Ovary (tissue), 9 donors: ENCODE data around the gene ABCA1. TPM values are rescaled to one million over a fixed set of nuclear protein-coding genes. Genes with fewer than 3 reads are reported as not detected.
"Not testable (repeated sequence)": the region's sequence is repeated elsewhere in the genome, so short reads cannot be mapped to it uniquely, and the experiment has no call there.

ENCODE experiments used
- DNase-seq, 5 donors: peaks; one replicate each; pipeline ENCODE4 v3.0.0-alpha.2; 2019 to 2020
- H3K27ac ChIP-seq, 2 donors: fragments of 200-600 bp; one replicate each; pipeline versions ENCODE4 v1.5.1 to v1.8.0; 2019 to 2022
- H3K27me3 ChIP-seq: fragments of 200-600 bp; one replicate; pipeline ENCODE4 v1.8.0; 2022
- H3K36me3 ChIP-seq: fragments of 200-600 bp; sonication (generic); one replicate; pipeline ENCODE4 v1.5.1; 2019
- H3K4me1 ChIP-seq: one replicate; pipeline ENCODE4 v1.8.1; 2013; ENCODE audit warnings: mild to moderate bottlenecking, moderate library complexity; ENCODE audit not compliant: insufficient read depth
- H3K4me3 ChIP-seq: fragments of 200-600 bp; sonication (generic); one replicate; pipeline ENCODE4 v1.5.1; 2017
- H3K9me3 ChIP-seq, 2 donors: fragments of 200-600 bp in 1 of 2; sonication (generic) in 1 of 2; one replicate each; pipeline versions ENCODE4 v1.5.1 to v1.8.1; 2013 to 2019; ENCODE audit warnings: mild to moderate bottlenecking in 1 of 2, moderate library complexity in 1 of 2
- EP300 ChIP-seq: sonication (generic); formaldehyde crosslinking; IDR thresholded peaks from one replicate; pipeline ENCODE4 v1.6.1; 2017; ENCODE audit warnings: antibody characterized with exemption
- POLR2A ChIP-seq: fragments of 450-650 bp; IDR thresholded peaks from one replicate; pipeline ENCODE4 v1.6.1; 2017; ENCODE audit warnings: antibody characterized with exemption, mild to moderate bottlenecking, moderate library complexity
- WGBS, 3 donors: extraction: QIAGEN DNeasy Blood & Tissue Kit in 1 of 3; methylation state at CpG; one replicate each; pipeline versions ENCODE4 v1.1.5 to v1.1.7; 2013 to 2017; 5-methylcytosine and 5-hydroxymethylcytosine counted together
- intact Hi-C, 4 donors: fragments of 100-400 bp; cut with DNase I; formaldehyde crosslinking; loops; one replicate each; pipeline versions ENCODE4 v1.11.0 to v1.15.1; 2022 to 2023
- polyA plus RNA-seq, 2 donors: library from polyadenylated mRNA; stranded (reverse); fragments of 200-250 nt in 1 of 2; fragments of 350-450 nt in 1 of 2; fragmentation: Illumina TruSeq in 1 of 2; extraction: RNeasy Lipid Tissue Mini Kit (QIAGEN cat#74804) in 1 of 2; gene quantifications; one replicate each; pipeline ENCODE4 v1.2.3, GENCODE V29; 2013 to 2014
- total RNA-seq, 7 donors: library from RNA; depleted of rRNA in 2 of 7; stranded (reverse); fragments of >200 nt in 2 of 7; fragmentation: NEBNext Ultra II Directional in 3 of 7; extraction: Animal tissue kit (Norgen Biotek cat#: 25700) in 3 of 7; gene quantifications; one replicate each; pipeline versions ENCODE4 v1.1.0 to v1.2.4, GENCODE V29; 2016 to 2023
- TF ChIP-seq, protein P1 (sequence below), 3 donors: fragments of 450-650 bp in 2 of 3; fragments of 200-600 bp in 1 of 3; IDR thresholded peaks; one replicate each; pipeline versions ENCODE4 v1.5.1 to v1.8.0; 2016 to 2022; ENCODE audit warnings: antibody characterized with exemption in 3 of 3, mild to moderate bottlenecking in 1 of 3
- donor health status: DM: no; HTN: no; CAD: no; lungs with moderate emphysema.
- donor health status: DM: no; HTN: no; CAD: no.
- donor health status: Bipolar disorder and iron deficiency.
- donor health status: DM: yes; HTN: yes; CAD: no.
- donor health status: DM: no; HTN: no; CAD: no.
- donor health status: DM: yes; HTN: yes; CAD: no.

The ABCA1 gene
- total and polyA plus RNA-seq, 9 donors = 7.4 to 24.5 (median 17.5) TPM

DNA sequence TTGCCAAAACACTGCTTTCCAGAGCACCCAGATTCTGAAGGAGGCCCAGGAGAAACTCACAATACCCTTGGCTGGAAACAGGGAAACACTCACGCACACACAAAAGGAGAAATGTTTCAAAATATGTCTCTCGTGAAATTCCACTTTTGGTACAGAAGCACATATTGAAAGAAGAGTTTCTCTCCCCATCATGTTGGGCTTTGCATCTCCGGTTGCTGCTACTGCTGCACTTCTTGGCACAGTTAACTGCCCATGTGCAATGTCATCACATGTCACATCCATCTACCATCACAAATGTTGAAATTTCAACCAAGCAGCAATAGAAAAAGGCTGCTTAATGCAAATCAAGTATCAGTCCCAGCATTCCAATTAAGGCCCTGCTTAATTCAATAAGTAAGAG is 72.1 kb downstream of the ABCA1 start:
- Histone ChIP-seq H3K27ac (no peak overlapping the region), H3K4me1 (peaks cover 10% of the 10 kb centered on the region), H3K9me3 (no peaks in the 10 kb centered on the region), H3K27me3 (no peaks in the 10 kb centered on the region), H3K4me3 (no peak overlapping the region), H3K36me3 (no peaks in the 10 kb centered on the region)
- 75 to 90% (median 80%) methylated on average over 3 of the region's 3 CpGs for WGBS, 3 donors
- TF ChIP-seq, protein P1, sequence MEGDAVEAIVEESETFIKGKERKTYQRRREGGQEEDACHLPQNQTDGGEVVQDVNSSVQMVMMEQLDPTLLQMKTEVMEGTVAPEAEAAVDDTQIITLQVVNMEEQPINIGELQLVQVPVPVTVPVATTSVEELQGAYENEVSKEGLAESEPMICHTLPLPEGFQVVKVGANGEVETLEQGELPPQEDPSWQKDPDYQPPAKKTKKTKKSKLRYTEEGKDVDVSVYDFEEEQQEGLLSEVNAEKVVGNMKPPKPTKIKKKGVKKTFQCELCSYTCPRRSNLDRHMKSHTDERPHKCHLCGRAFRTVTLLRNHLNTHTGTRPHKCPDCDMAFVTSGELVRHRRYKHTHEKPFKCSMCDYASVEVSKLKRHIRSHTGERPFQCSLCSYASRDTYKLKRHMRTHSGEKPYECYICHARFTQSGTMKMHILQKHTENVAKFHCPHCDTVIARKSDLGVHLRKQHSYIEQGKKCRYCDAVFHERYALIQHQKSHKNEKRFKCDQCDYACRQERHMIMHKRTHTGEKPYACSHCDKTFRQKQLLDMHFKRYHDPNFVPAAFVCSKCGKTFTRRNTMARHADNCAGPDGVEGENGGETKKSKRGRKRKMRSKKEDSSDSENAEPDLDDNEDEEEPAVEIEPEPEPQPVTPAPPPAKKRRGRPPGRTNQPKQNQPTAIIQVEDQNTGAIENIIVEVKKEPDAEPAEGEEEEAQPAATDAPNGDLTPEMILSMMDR (IDR thresholded peaks at IDR 0.05) = no peak
- TF ChIP-seq POLR2A (no peak), EP300 (no peak)
- no peak for DNase-seq
- intact Hi-C loops = no loop called here

DNA sequence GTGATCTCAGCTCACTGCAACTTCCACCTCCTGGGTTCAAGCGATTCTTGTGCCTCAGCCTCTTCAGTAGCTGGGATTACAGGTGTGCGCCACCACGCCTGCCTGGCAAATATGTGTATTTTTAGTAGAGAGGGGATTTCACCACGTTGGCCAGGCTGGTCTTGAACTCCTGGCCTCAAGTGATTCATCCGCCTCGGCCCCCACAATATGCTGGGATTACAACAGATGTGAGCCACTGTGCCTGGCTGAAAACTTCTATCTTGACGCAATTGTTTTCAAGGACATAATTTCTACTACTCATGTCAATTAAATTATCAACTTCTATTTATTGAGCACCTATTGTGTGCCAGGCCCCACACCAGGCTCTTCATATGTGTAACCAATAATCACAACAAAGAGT is 72.7 kb downstream of the ABCA1 start:
- DNase-seq, H3K4me1 ChIP-seq, H3K27ac ChIP-seq, H3K9me3 ChIP-seq, intact Hi-C loops, H3K27me3 ChIP-seq, H3K36me3 ChIP-seq, H3K4me3 ChIP-seq: not testable (repeated sequence)
- WGBS, 3 donors = 72 to 81% (median 75%) methylated on average over 7 of the region's 7 CpGs

DNA sequence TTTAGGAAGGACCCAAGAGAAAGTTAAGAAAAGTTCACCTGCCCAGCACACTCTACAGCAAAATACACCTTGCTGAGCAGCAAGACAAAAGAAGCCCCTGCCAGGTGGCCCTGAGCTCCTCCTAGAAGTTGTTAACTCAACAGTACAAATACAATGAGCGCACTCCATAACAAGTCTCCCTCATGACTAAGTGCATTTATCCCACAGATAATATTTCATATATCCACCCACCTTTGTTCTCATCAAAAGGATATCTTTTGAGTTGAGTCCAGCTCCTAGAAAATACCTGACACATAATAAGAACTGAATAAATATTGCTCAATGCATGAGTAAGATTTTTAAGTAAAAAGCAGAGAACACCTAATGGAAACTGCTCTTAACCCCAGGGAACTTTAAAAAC is 73.3 kb downstream of the ABCA1 start:
- Histone ChIP-seq H3K27ac (no peak overlapping the region), H3K4me1 (peaks cover 6% of the 10 kb centered on the region), H3K9me3 (no peaks in the 10 kb centered on the region), H3K27me3 (no peaks in the 10 kb centered on the region), H3K4me3 (no peak overlapping the region), H3K36me3 (no peaks in the 10 kb centered on the region)
- TF ChIP-seq EP300 (no peak), POLR2A (no peak)
- TF ChIP-seq, protein P1 (IDR thresholded peaks at IDR 0.05) = no peak
- no peak for DNase-seq
- intact Hi-C loops = no loop called here
- 94 to 98% (median 97%) methylated on average over 1 of the region's 1 CpG for WGBS, 3 donors

DNA sequence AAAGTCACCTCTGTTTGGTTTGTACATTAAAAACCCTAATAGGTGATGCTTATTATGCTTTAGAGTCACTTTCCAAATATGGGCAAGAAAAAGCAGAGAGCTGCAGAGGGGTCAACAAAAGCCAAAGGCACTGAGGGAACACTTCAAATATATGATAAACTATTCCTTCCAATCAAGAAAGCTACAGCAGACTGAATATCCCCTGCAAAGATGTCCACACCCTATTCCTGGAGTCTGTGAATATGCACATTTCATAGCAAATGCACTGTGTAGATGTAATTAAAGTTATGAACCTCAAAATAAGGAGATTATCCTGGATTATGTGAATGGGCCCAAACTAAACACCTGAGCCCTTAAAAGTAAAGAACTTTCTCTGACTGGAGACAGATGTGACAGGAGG is 74.3 kb downstream of the ABCA1 start:
- Histone ChIP-seq H3K4me1 (peaks cover 4% of the 10 kb centered on the region), H3K36me3 (no peaks in the 10 kb centered on the region)
- intact Hi-C loops = no loop called here

DNA sequence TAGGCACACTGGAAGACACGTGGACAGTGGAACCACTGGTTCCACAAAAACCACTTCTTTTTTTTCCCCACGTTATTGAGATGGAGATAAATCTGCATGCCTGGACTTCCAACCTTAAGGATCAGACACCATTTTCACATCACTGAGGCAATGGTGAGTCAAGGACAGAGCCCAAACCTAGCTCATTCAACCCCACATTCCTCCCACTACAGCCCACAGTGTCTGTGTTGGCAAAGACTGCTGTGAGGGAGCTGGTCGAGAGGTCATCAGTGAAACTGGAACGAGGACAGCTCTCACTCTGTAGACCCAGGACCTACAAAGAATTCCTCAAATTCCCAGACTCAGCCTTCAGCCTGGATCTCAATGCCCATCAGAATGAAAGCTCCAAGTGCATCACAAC is 74.8 kb downstream of the ABCA1 start:
- TF ChIP-seq, protein P1 (IDR thresholded peaks at IDR 0.05) = no peak
- Histone ChIP-seq H3K4me3 (no peak overlapping the region), H3K27me3 (no peaks in the 10 kb centered on the region), H3K36me3 (no peaks in the 10 kb centered on the region), H3K9me3 (no peaks in the 10 kb centered on the region), H3K27ac (no peak overlapping the region), H3K4me1 (no peaks in the 10 kb centered on the region)
- intact Hi-C loops = no loop called here
- 47 to 67% (median 51%) methylated on average over 4 of the region's 4 CpGs for WGBS, 3 donors
- no peak for DNase-seq

More for the DNA sequence above, 74.3 kb downstream of the ABCA1 start:
- Histone ChIP-seq H3K9me3 (no peaks in the 10 kb centered on the region), H3K27me3 (no peaks in the 10 kb centered on the region), H3K27ac (no peak overlapping the region), H3K4me3 (no peak overlapping the region)
- no peak for DNase-seq
- no peak for TF ChIP-seq POLR2A
- no peak for TF ChIP-seq EP300
- TF ChIP-seq, protein P1 (IDR thresholded peaks at IDR 0.05) = no peak
